GM12801 (cell line): ENCODE results near the gene KCNAB3.

ENCODE experiments used
- CTCF ChIP-seq: IDR thresholded peaks from one replicate; pipeline ENCODE4 v1.5.1; 2011; ENCODE audit warnings: control low read depth; ENCODE audit not compliant: insufficient read length; ENCODE audit errors: extremely low read depth

The KCNAB3 gene

GRCh38 chr17:7894226-7894625, 35.4 kb downstream of the KCNAB3 start:
- TF ChIP-seq CTCF: no peak

GRCh38 chr17:7893187-7893880, 36.3 kb downstream of the KCNAB3 start:
- TF ChIP-seq CTCF: no peak

GRCh38 chr17:7889166-7889955, 40.3 kb downstream of the KCNAB3 start:
- TF ChIP-seq CTCF: no peak

- no peak for TF ChIP-seq CTCF
These were observed 41.3 kb downstream of the KCNAB3 start, which contains the start of gene CHD3 for GRCh38 chr17:7888184-7888920. Gene CHD3 (plus strand): TSS chr17:7888789. CDS start chr17:7889001, 212 bp downstream.

GRCh38 chr17:7887482-7888183, 42.0 kb downstream of the KCNAB3 start:
- TF ChIP-seq CTCF: no peak

GRCh38 chr17:7887038-7887481, 42.6 kb downstream of the KCNAB3 start:
- no peak for TF ChIP-seq CTCF
